Transverse colon (tissue), 4 donors: Measurements from ENCODE around the gene DHRS1. TPM values are rescaled to one million over a fixed set of nuclear protein-coding genes. Genes with fewer than 3 reads are reported as not detected.

ENCODE experiments used
- DNase-seq: peaks from one replicate; pipeline ENCODE4 v3.0.0-alpha.2; 2019
- H3K27ac ChIP-seq, 4 donors: fragments of 200-600 bp; sonication (generic); 2 replicates each; pipeline ENCODE4 v1.5.1; 2016 to 2018; ENCODE audit warnings: inconsistent platforms in 4 of 4
- H3K27me3 ChIP-seq: fragments of 200-600 bp; sonication (generic); 2 replicates; pipeline ENCODE4 v1.5.1; 2017; ENCODE audit warnings: inconsistent platforms
- H3K36me3 ChIP-seq, 4 donors: fragments of 200-600 bp; sonication (generic); 2 replicates each; pipeline ENCODE4 v1.5.1; 2017 to 2019; ENCODE audit warnings: inconsistent platforms in 4 of 4
- H3K4me1 ChIP-seq, 4 donors: fragments of 200-600 bp; sonication (generic); 2 replicates each; pipeline ENCODE4 v1.5.1; 2017 to 2020; ENCODE audit warnings: inconsistent platforms in 4 of 4
- H3K4me3 ChIP-seq, 4 donors: fragments of 200-600 bp; sonication (generic); 1 replicate in 1 of 4; 2 replicates in 3 of 4; pipeline versions ENCODE4 v1.5.1 to v1.6.1; 2017 to 2019; ENCODE audit warnings: inconsistent platforms in 4 of 4
- H3K9me3 ChIP-seq, 2 donors: fragments of 200-600 bp; sonication (generic); 2 replicates each; pipeline ENCODE4 v1.5.1; 2017 to 2019; ENCODE audit warnings: inconsistent platforms in 2 of 2
- CTCF ChIP-seq, 5 experiments: fragments of 200-600 bp in 3 of 5; fragments of 450-650 bp in 2 of 5; sonication (generic) in 3 of 5; IDR thresholded peaks; 1 replicate in 2 of 5; 2 replicates in 3 of 5; pipeline ENCODE4 v1.5.1; 2016 to 2017; ENCODE audit warnings: antibody characterized with exemption in 5 of 5, inconsistent platforms in 3 of 5, mild to moderate bottlenecking in 2 of 5, moderate library complexity in 1 of 5
- EP300 ChIP-seq: sonication (generic); formaldehyde crosslinking; IDR thresholded peaks from one replicate; pipeline ENCODE4 v1.6.1; 2017; ENCODE audit warnings: antibody characterized with exemption, low read depth
- POLR2A ChIP-seq: fragments of 450-650 bp; IDR thresholded peaks from one replicate; pipeline ENCODE4 v1.6.1; 2016; ENCODE audit warnings: antibody characterized with exemption, mild to moderate bottlenecking, moderate library complexity
- POLR2AphosphoS5 ChIP-seq, 3 donors: sonication (generic); formaldehyde crosslinking; IDR thresholded peaks; one replicate each; pipeline ENCODE4 v1.6.1; 2016; ENCODE audit warnings: antibody characterized with exemption in 3 of 3
- WGBS, 2 donors: methylation state at CpG; one replicate each; pipeline ENCODE4 v1.1.5; 2018; ENCODE audit warnings: low coverage in 1 of 2; 5-methylcytosine and 5-hydroxymethylcytosine counted together
- in situ Hi-C, 4 donors: fragments of 200-750 bp; cut with MboI; loops; one replicate each; pipeline versions ENCODE4 v1.15.0 to v1.15.1; 2017; ENCODE audit warnings: low sequenced_read_pairs in 3 of 4, low pct_ligation_motif_present in 1 of 4, low pct_unique_long_range_greater_than_20kb in 1 of 4
- intact Hi-C: fragments of 100-400 bp; cut with DNase I; formaldehyde crosslinking; loops from one replicate; pipeline ENCODE4 v1.15.1; 2023; ENCODE audit warnings: low total_unique reads
- total RNA-seq, 4 donors: library from RNA; depleted of rRNA; stranded (reverse); fragments of >200 nt; gene quantifications; one replicate each; pipeline ENCODE4 v1.1.0, GENCODE V29; 2016

The DHRS1 gene
- total RNA-seq, 4 donors from 2014 or later = 84.2 to 106 (median 94.6) TPM

- Histone ChIP-seq H3K4me3 (no peak overlapping the region), H3K27ac (no peak overlapping the region), H3K36me3 (no peaks in the 10 kb centered on the region), H3K27me3 (no peaks in the 10 kb centered on the region), H3K4me1 (peaks cover under 1 to 18% (median 4%) of the 10 kb centered on the region in 4 donors), H3K9me3 (no peaks in the 10 kb centered on the region)
- intact Hi-C loops = no loop called here
- TF ChIP-seq EP300 (no peak), CTCF (IDR thresholded peaks at IDR 0.05) (no peak), POLR2A (no peak), POLR2AphosphoS5 (IDR thresholded peaks at IDR 0.05) (no peak)
- in situ Hi-C loops = loop anchor here in 1 of 4 donors (25.0 kb wide), 1 partner anchor 110 kb away; the partner anchor contains the start of genes CBLN3, KHNYN and SDR39U1
- DNase-seq = no peak
- 40 to 88% methylated on average over 1 to 2 of the region's 2 CpGs for WGBS, 2 donors
Measured at GRCh38 chr14:24327303-24327702, 27.7 kb upstream of the DHRS1 start.

DNA sequence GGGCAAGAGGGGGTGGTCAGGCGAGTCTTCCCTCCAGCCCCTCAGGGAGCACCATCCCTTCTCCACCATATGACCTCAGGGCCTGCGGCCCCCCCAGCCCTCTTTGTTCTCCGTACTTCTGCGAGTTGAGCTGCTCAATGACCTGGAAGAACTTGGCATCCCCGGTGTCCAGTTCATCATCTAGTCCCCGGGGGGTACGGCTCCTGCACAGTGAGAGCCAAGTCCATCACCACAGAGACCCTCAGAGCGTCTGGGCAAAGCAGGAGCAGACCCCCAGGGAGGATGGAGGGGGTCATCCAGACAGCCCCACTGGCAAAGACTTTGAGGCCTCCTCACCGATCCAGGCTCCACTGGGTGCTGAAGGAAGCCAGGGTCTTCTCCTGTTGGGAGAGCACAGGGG, 26.4 kb upstream of the DHRS1 start:
- WGBS, 2 donors = 83% methylated on average over 9 of the region's 9 CpGs; no CpG with 5 or more reads in 1 of the 2 donors
- TF ChIP-seq POLR2A = no peak
- TF ChIP-seq CTCF (IDR thresholded peaks at IDR 0.05) = no peak
- no peak for TF ChIP-seq EP300
- no peak for TF ChIP-seq POLR2AphosphoS5 (IDR thresholded peaks at IDR 0.05)

DNA sequence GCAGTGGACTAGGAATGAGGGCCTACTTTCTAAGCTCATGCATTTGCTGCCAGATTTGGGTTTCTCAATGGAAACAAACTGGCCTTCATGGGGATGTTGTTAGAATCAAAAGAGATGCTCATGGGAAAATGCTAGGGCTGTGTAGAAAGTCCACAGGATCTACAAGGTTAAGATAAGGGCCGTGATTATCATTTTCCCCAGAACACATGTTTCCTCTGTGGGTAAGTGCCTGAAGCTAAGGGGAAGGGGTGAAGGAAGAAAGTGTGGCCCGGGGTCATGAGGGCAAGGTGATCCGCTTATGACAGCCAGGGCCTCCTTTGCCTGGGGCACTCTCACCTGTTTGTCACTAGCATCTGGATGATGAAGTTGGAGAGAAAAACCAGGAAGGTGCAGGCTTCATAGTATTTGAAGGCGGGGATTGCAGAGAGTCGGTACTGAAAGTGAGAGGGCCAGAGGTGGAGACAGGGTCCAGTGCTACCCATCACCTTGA, 25.5 kb upstream of the DHRS1 start:
- H3K27ac ChIP-seq = no peak overlapping the region
- H3K36me3 ChIP-seq = no peaks in the 10 kb centered on the region
- 60 to 81% methylated on average over 1 to 5 of the region's 5 CpGs for WGBS, 2 donors
- no peaks in the 10 kb centered on the region for H3K9me3 ChIP-seq
- in situ Hi-C loops (loop anchor here in 1 of 4 donors (25.0 kb wide), 1 partner anchor 112 kb away; the partner anchor contains the start of genes CBLN3, KHNYN and SDR39U1), intact Hi-C loops (no loop called here)
- no peak for TF ChIP-seq POLR2A
- no peak for TF ChIP-seq CTCF (IDR thresholded peaks at IDR 0.05)
- no peak overlapping the region for H3K4me3 ChIP-seq
- DNase-seq = no peak
- no peaks in the 10 kb centered on the region for H3K27me3 ChIP-seq
- peaks cover 0 to 13% (median 0%) of the 10 kb centered on the region in 4 donors for H3K4me1 ChIP-seq

More for the DNA sequence above, 26.4 kb upstream of the DHRS1 start:
- H3K36me3 ChIP-seq = no peaks in the 10 kb centered on the region
- no peaks in the 10 kb centered on the region for H3K9me3 ChIP-seq
- H3K4me1 ChIP-seq = peaks cover 0 to 13% (median 0%) of the 10 kb centered on the region in 4 donors
- in situ Hi-C loops (loop anchor here in 1 of 4 donors (25.0 kb wide), 1 partner anchor 111 kb away; the partner anchor contains the start of genes CBLN3, KHNYN and SDR39U1), intact Hi-C loops (no loop called here)
- H3K4me3 ChIP-seq = no peak overlapping the region
- no peak for DNase-seq
- H3K27me3 ChIP-seq = no peaks in the 10 kb centered on the region
- no peak overlapping the region for H3K27ac ChIP-seq

DNA sequence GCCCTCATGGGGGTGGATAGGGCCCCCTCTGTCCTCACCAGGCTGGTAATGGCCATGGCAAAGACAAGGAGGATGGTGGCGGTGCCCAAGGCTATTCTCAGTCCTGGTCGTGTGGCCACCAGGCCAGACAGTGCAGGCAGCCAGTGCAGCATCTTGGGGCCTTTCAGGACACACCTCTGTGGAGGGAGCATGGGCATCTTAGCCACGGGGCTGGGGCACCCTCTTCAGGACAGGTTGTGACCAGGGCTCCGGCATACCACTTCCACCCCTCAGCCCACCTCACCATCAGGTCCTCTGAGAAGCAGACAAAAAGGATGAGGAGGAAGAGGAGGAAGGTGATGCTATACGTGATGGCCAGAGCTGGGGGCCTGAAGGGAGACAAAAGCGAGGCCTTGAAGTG, 24.4 kb upstream of the DHRS1 start:
- TF ChIP-seq POLR2A = no peak
- TF ChIP-seq CTCF (IDR thresholded peaks at IDR 0.05) = no peak
- no peak for TF ChIP-seq EP300
- TF ChIP-seq POLR2AphosphoS5 (IDR thresholded peaks at IDR 0.05) = no peak
- no peak overlapping the region for H3K27ac ChIP-seq
- no peaks in the 10 kb centered on the region for H3K9me3 ChIP-seq
- in situ Hi-C loops (no loop called here), intact Hi-C loops (no loop called here)
- WGBS, 2 donors = 68 to 83% methylated on average over 1 to 6 of the region's 6 CpGs
- H3K4me1 ChIP-seq = peaks cover 0 to 7% (median 0%) of the 10 kb centered on the region in 4 donors
- no peak overlapping the region for H3K4me3 ChIP-seq
- H3K36me3 ChIP-seq = no peaks in the 10 kb centered on the region
- H3K27me3 ChIP-seq = peaks cover under 1% of the 10 kb centered on the region
- no peak for DNase-seq
